Coronary artery (tissue), 2 donors: Measurements from ENCODE around the gene INPP5E.

Experiments used
- DNase-seq: peaks from one replicate; pipeline ENCODE4 v3.0.0-alpha.2; 2017; ENCODE audit warnings: low spot score
- H3K27ac ChIP-seq, 2 donors: fragments of 200-600 bp; sonication (generic); one replicate each; pipeline ENCODE4 v1.5.1; 2016 to 2019
- H3K4me3 ChIP-seq: fragments of 200-600 bp; sonication (generic); 2 replicates; pipeline ENCODE4 v1.5.1; 2016; ENCODE audit warnings: mild to moderate bottlenecking, moderate library complexity
- TF ChIP-seq, protein P1 (sequence below): fragments of 200-600 bp; sonication (generic); IDR thresholded peaks from one replicate; pipeline ENCODE4 v1.5.1; 2019; ENCODE audit warnings: antibody characterized with exemption

Gene INPP5E

DNA sequence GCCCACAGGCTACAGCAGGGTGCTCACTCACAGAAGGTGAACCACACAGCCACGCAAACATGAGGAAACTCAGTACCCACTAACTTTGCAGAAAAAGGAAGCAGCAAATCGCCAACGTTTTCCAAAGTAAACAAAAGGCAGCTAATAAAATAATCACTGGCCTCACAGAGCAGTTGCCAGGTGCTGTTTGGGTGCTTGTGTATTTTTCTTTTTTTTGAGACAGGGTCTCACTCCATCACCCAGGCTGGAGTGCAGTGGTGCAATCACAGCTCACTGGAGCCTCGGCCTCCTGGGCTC is 43.5 kb downstream of the INPP5E start:
- TF ChIP-seq, protein P1, sequence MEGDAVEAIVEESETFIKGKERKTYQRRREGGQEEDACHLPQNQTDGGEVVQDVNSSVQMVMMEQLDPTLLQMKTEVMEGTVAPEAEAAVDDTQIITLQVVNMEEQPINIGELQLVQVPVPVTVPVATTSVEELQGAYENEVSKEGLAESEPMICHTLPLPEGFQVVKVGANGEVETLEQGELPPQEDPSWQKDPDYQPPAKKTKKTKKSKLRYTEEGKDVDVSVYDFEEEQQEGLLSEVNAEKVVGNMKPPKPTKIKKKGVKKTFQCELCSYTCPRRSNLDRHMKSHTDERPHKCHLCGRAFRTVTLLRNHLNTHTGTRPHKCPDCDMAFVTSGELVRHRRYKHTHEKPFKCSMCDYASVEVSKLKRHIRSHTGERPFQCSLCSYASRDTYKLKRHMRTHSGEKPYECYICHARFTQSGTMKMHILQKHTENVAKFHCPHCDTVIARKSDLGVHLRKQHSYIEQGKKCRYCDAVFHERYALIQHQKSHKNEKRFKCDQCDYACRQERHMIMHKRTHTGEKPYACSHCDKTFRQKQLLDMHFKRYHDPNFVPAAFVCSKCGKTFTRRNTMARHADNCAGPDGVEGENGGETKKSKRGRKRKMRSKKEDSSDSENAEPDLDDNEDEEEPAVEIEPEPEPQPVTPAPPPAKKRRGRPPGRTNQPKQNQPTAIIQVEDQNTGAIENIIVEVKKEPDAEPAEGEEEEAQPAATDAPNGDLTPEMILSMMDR: no peak
- no peak for DNase-seq
- Histone ChIP-seq H3K4me3 (no peak overlapping the region), H3K27ac (no peak overlapping the region)

DNA sequence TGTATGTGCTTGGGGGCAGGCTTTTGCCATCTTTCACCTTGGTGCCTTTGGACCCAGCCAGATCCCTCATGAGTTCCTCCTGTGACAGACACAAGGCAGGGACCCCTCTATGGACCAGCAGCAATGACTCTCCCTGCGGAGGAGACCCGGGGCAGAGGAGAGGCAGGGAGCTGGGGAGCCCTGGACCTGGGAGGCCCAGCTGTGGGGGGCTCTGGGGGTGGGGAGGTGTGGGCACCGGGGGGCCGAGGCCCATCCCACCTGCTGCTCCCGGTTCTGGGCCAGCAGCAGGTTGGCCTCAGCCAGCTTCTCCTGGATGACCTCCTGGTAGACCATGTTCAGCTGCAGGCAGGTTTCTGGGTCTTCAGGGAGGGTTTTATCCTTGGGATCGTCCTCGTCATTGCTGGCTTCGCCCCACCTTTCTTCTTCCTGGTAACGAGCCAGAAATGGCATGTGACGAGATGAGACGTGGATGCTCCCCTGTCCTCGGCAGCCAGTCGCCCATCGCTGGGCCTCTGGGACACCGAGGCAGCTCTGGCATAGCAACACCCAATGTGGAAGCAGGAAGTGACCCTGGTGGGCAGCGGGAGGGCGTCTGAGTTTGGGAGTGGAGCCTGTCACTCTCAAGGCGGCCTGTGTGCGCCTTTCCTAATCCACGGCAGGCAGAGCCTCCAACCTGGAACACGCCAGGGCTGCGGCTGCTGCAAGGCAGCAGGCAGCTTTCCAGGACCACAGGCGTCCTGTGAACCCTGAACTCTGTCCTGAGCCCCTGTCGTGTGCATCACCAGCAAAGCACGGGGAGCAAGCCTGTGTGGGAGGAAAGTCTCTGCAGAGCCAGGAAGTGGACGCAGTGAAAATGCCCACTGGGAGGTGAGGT is 44.1 kb downstream of the INPP5E start:
- H3K4me3 ChIP-seq: no peak overlapping the region
- TF ChIP-seq, protein P1: no peak
- DNase-seq: no peak
- H3K27ac ChIP-seq: no peak overlapping the region

DNA sequence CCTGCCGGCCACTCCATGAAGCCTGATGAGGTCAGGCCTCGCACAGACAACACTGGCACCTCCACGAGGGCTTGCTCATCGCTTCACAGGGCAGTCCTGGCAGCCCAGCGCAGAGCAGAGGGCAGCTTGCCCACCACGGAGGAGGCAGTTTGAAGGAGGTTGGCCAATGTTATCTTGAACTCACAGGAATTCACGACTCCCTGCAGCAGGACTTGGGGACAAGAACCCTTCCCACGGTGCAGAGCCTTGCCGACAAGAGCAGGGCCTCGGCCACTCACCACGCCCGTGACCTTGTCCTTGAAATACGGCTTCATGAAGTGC is 44.7 kb downstream of the INPP5E start:
- TF ChIP-seq, protein P1: no peak
- peak overlapping the region in 1 of 2 donors; percentile 25 for H3K27ac ChIP-seq
- DNase-seq: no peak
- no peak overlapping the region for H3K4me3 ChIP-seq

DNA sequence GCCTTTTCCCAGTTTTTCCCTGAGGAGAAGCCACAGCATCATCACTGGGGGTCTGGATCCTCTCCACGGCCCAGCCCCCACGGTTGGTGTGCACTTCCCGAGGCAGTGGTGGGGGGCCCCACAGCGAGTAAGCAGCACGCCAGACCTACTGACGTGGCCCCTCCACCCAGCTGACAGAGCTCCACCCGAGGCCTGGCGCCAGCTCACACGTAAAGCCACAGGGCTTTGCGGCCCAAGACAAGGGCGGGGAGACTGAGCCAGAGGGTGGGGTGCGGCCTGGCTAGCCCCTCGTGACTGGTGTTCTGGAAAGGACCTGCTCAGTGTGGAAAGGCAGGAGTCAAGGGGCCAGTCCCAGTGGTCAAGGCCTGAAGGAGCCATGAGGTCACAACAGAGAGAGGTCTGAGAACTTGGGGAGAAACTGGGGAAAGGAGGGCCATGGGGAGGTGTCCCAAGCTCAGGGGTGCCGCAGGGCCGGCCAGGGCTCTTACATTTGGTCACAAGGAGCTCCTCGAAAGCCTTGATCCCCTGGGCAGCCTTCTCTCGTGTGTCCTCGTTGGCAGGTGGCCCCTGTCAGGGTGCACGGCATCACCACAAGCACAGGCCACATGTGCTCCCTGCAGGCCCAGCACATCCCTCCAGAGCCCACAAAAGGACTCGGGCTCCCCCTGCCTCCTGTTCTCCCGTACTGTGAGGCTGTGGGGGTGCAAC is 45.2 kb downstream of the INPP5E start:
- TF ChIP-seq, protein P1: no peak
- no peak overlapping the region for H3K4me3 ChIP-seq
- peak overlapping the region in 1 of 2 donors; percentile 25 for H3K27ac ChIP-seq
- DNase-seq: no peak

DNA sequence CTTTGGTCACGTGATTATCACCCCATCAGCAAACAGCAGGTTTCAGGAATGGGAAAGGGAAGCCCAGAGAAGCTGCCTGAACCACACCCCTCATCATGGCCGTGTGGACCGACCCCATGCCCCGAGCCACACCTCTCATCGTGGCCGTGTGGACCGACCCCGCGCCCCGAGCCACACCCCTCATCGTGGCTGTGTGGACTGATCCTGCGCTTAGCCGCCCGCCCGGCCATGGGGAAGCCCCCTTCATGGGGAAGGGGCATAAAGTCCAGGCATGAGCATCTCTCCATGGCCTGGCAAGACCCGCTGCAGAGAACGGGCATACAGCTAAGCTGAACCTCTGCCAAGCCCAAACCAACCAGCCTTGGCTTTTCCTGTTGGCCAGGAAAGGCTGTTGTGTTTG is 46.1 kb downstream of the INPP5E start:
- no peak for DNase-seq
- TF ChIP-seq, protein P1: no peak
- Histone ChIP-seq H3K27ac (peak overlapping the region in 1 of 2 donors; percentile 40), H3K4me3 (no peak overlapping the region)

DNA sequence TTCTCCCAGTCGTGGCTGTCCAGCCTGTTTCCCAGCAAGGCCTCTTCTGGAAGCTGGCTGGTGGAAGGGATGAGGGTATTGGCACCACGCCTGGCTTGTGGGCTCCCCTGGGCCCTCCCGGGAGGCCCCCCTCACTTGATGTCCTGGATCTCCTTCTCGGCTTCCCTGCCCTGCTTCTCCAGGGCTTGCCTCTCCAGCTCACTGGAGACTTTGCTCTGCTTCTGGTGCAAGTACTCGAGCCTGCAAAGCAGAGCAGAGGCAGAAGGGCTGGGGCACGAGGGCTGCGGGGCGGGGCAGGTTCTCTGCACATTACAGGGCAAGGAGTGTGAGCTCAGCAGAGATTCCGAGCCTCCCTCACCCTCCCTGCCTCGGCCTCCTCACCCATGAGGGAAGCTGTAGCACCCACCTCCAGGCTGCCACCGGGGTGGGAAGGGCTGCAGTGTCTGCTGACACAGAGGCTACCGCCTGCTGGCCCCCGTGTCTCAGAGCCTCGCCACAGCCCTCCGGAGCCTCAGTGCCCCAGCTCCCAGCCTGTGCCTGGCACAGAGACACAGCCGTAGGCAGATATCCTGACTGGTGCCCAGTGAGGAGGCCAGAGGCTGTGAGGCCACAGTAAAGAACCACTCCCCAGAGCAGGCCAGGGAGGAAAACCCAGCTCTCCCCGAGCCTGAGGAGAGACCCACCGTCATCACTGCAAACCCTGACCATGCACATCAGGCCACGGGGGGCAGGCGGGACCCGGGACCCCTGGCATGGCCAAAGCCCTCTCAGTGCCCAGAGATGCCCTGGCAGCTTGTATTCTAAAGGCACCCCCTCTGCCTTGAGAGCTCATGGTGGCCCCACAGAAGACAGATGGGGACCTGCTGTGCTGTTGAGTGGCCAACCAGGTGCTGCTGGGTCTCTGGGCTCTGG is 46.9 kb downstream of the INPP5E start:
- Histone ChIP-seq H3K4me3 (no peak overlapping the region), H3K27ac (peak overlapping the region in 1 of 2 donors; percentile 40)
- TF ChIP-seq, protein P1: no peak
- no peak for DNase-seq
